DND-41 (cell line): ENCODE measurements around the gene DUSP2.

Source experiments
- ATAC-seq: fragments of 200-7000 bp; cut with Tn5 transposase; 3 replicates; pipeline ENCODE4 v1.9.1; 2021; ENCODE audit warnings: low read depth; ENCODE audit not compliant: insufficient read depth
- DNase-seq: peaks from one replicate; pipeline ENCODE4 v3.0.0-alpha.2; 2020
- H2AFZ ChIP-seq: 2 replicates; pipeline ENCODE4 v1.6.0; 2012; ENCODE audit warnings: low read depth, low read length
- H3K27ac ChIP-seq: 2 replicates; pipeline ENCODE4 v1.5.1; 2012; ENCODE audit warnings: low read length, inconsistent platforms
- H3K27me3 ChIP-seq: fragments of 200-600 bp; sonication (generic); 2 replicates; pipeline ENCODE4 v1.6.0; 2012; ENCODE audit warnings: low read length, mild to moderate bottlenecking, inconsistent platforms; ENCODE audit not compliant: insufficient read depth, poor library complexity
- H3K36me3 ChIP-seq: 2 replicates; pipeline ENCODE4 v1.5.1; 2012; ENCODE audit warnings: low read length, inconsistent platforms; ENCODE audit not compliant: insufficient read depth
- H3K4me1 ChIP-seq: 2 replicates; pipeline ENCODE4 v1.5.1; 2012; ENCODE audit warnings: mild to moderate bottlenecking, low read length; ENCODE audit not compliant: insufficient read depth
- H3K4me2 ChIP-seq: 2 replicates; pipeline ENCODE4 v1.6.0; 2012; ENCODE audit warnings: mild to moderate bottlenecking, moderate library complexity, low read length, inconsistent platforms; ENCODE audit not compliant: insufficient read depth
- H3K4me3 ChIP-seq, 2 experiments: fragments of 200-600 bp in 1 of 2; shearing (Covaris generic) in 1 of 2; 2 replicates each; pipeline ENCODE4 v1.5.1; 2012 to 2016; ENCODE audit warnings: inconsistent platforms in 2 of 2, low read length in 2 of 2, mild to moderate bottlenecking in 2 of 2, low read depth in 1 of 2, moderate library complexity in 1 of 2
- H3K79me2 ChIP-seq: 2 replicates; pipeline ENCODE4 v1.6.0; 2012; ENCODE audit warnings: low read length, inconsistent platforms; ENCODE audit not compliant: insufficient read depth
- H3K9ac ChIP-seq: 2 replicates; pipeline ENCODE4 v1.6.0; 2012; ENCODE audit warnings: low read depth, mild to moderate bottlenecking, inconsistent platforms, low read length, moderate library complexity
- H3K9me3 ChIP-seq: 2 replicates; pipeline ENCODE4 v1.5.1; 2012; ENCODE audit warnings: low read length, moderate library complexity, mild to moderate bottlenecking, inconsistent platforms; ENCODE audit not compliant: insufficient read depth, severe bottlenecking
- H4K20me1 ChIP-seq: 2 replicates; pipeline ENCODE4 v1.6.0; 2012; ENCODE audit warnings: low read length; ENCODE audit not compliant: insufficient read depth
- EZH2 ChIP-seq: IDR thresholded peaks from 3 replicates; pipeline ENCODE4 v1.6.1; 2012; ENCODE audit warnings: borderline replicate concordance, low read depth, mild to moderate bottlenecking, moderate library complexity, low read length, inconsistent platforms; ENCODE audit not compliant: severe bottlenecking
- TF ChIP-seq, protein P1 (sequence below): IDR thresholded peaks from 2 replicates; pipeline ENCODE4 v1.5.1; 2012; ENCODE audit warnings: borderline replicate concordance, low read length, moderate library complexity, mild to moderate bottlenecking; ENCODE audit not compliant: poor library complexity, severe bottlenecking; ENCODE audit errors: extremely low read depth

DUSP2 gene

DNA sequence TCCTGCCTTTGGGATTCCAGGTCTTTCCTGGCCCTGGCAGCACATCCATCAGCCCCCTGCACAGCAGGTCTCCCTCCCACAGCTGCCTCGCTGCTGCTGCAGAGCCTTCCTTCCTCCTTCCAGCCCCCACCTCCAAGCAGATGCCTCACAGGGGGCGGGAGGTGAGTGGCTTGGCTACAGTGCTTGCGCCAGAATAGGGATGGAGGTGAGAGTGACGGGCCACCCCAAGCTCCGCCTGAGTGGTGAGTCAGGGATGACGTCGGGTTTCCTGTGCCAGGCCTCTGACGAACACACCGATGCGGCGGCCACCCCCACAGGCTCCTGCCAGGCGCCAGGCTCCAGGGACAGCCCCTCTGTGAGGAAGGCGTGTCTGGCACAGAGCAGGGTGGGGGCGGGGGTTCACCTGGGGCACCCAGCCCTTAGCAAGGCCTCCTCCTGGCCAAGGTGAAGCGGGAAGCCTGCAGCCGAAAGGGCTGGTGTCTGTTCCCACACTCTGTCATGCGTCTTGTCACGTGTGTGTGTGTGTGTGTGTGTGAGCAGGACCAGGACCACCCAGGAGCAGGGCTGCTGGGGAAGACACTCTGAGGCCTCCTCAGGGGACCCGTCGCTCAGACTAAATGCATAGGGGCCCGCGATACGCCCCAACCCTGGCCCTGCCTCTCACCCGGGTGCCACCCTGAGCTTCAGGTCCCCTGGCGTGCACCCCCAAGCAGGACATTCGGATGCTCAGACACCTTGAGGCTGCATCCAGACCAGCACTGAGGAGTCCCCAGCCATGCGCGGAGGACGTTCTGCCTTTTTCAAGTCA lies 3.4 kb upstream of the DUSP2 start:
- Histone ChIP-seq H4K20me1 (peaks cover 7% of the 10 kb centered on the region), H3K79me2 (peaks cover 14% of the 10 kb centered on the region), H3K9me3 (no peaks in the 10 kb centered on the region), H3K4me2 (peak overlapping the region; percentile 26), H3K4me3 (no peak overlapping the region), H3K27ac (no peak overlapping the region; the same call in 1 of the 2 replicates), H3K9ac (no peak overlapping the region), H3K4me1 (peaks cover 59% of the 10 kb centered on the region), H2AFZ (no peak overlapping the region), H3K27me3 (no peaks in the 10 kb centered on the region), H3K36me3 (peaks cover 8% of the 10 kb centered on the region)
- TF ChIP-seq, protein P1, sequence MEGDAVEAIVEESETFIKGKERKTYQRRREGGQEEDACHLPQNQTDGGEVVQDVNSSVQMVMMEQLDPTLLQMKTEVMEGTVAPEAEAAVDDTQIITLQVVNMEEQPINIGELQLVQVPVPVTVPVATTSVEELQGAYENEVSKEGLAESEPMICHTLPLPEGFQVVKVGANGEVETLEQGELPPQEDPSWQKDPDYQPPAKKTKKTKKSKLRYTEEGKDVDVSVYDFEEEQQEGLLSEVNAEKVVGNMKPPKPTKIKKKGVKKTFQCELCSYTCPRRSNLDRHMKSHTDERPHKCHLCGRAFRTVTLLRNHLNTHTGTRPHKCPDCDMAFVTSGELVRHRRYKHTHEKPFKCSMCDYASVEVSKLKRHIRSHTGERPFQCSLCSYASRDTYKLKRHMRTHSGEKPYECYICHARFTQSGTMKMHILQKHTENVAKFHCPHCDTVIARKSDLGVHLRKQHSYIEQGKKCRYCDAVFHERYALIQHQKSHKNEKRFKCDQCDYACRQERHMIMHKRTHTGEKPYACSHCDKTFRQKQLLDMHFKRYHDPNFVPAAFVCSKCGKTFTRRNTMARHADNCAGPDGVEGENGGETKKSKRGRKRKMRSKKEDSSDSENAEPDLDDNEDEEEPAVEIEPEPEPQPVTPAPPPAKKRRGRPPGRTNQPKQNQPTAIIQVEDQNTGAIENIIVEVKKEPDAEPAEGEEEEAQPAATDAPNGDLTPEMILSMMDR: no peak
- no peak for TF ChIP-seq EZH2
- peak; percentile 41 for ATAC-seq
- DNase-seq: peak; percentile 86

DNA sequence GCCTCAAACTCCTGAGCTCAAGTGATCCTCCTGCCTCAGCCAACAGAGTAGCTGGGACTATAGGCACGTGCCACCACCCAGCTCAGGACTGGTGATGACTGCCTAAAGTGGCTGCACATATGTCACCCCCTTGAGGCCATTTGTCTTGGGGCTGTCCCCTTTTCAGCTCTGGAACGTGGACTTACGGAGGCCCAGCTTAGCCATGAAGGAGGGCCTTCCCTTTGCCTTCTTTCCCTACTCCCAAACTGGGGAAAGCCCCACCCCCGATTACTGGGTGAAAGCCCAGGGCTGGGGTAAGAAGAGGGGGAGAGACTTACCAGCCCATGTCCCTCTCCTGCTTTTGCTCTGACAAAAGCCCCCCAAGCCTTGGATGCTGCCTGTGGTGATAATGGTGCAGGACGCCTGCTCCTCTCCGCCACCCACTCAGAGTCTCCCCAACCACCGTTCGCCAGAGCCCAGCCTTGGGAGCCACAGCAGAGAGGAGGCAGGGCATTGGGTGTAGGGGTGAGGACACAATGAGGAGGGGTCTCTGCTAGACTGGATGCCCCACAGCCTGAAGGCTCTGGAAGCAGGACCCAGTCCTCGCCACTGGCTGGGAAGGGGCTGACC lies 2.5 kb upstream of the DUSP2 start:
- H3K79me2 ChIP-seq: peaks cover 14% of the 10 kb centered on the region
- H2AFZ ChIP-seq: no peak overlapping the region
- TF ChIP-seq EZH2: no peak
- TF ChIP-seq, protein P1: no peak
- H3K4me1 ChIP-seq: peaks cover 64% of the 10 kb centered on the region
- no peak overlapping the region for H3K9ac ChIP-seq
- no peak for ATAC-seq
- no peaks in the 10 kb centered on the region for H3K27me3 ChIP-seq
- peaks cover 12% of the 10 kb centered on the region for H3K36me3 ChIP-seq
- no peaks in the 10 kb centered on the region for H3K9me3 ChIP-seq
- DNase-seq: no peak
- H3K4me2 ChIP-seq: peak overlapping the region; percentile 26; the same call in 1 of the 2 replicates
- H3K4me3 ChIP-seq: no peak overlapping the region
- peak overlapping the region; percentile 86 for H3K27ac ChIP-seq
- peaks cover 8% of the 10 kb centered on the region for H4K20me1 ChIP-seq

DNA sequence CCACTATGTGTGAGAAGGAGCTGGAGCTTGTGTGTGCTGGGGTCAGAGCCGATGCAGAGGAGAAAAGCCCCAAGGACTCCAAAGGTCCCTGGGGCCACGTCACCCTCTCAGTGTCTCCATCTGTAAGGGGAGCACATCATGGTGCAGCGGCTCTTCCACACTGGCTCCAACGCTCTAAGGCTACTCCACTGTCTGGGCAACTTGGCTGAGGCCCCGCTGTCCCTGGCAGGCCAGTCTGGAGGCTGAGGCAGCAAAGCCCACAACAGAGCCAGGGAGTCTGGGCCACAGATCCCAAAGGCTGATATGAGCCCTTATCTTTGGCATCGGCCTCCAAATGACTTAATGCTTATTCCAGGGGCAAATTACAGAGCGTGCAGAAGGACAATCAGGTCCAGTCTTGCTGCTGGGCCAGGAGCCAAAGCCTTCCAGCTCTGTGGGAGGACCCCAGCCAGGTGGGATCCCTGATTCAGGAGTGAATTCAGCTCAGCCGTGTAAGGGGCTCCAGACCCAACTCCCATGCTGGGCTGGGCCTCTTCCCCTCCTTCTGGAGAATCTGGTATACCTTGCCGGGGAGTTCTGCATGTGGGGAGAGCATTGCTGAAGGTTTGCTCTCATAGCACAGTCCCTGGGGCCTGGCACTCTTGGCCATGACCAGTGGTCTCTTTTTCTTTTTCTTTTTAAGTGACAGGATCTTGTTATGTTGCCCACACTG lies 1.8 kb upstream of the DUSP2 start:
- H3K27ac ChIP-seq: peak overlapping the region; percentile 86
- no peaks in the 10 kb centered on the region for H3K9me3 ChIP-seq
- no peak for DNase-seq
- H3K4me2 ChIP-seq: peak overlapping the region; percentile 75
- peaks cover 11% of the 10 kb centered on the region for H4K20me1 ChIP-seq
- peaks cover 12% of the 10 kb centered on the region for H3K36me3 ChIP-seq
- peaks cover 14% of the 10 kb centered on the region for H3K79me2 ChIP-seq
- ATAC-seq: no peak
- no peak overlapping the region for H2AFZ ChIP-seq
- TF ChIP-seq, protein P1: no peak
- TF ChIP-seq EZH2: no peak
- H3K27me3 ChIP-seq: no peaks in the 10 kb centered on the region
- peak overlapping the region in 1 of 2 experiments; percentile 66; a peak in 2 of 4 replicates for H3K4me3 ChIP-seq
- peaks cover 64% of the 10 kb centered on the region for H3K4me1 ChIP-seq
- peak overlapping the region; percentile 82 for H3K9ac ChIP-seq
